ENCODE measurements around the gene ABCA3.
"Not testable (repeated sequence)": the region's sequence is repeated elsewhere in the genome, so short reads cannot be mapped to it uniquely, and the experiment has no call there.

The ABCA3 gene

GRCh38 chr16:2267913-2268666 is 72.4 kb downstream of the ABCA3 start, which contains the start of gene RNPS1:
RNPS1 (minus strand) TSS chr16:2268126; CDS start chr16:2264643, 3,483 bp downstream.
- H3K9me3 ChIP-seq (ENCODE audit: control insufficient read depth, insufficient read depth, low read length) = no peaks in the 10 kb centered on the region
- H3K9ac ChIP-seq (ENCODE audit: low read depth, low read length) = peak within 1 kb of the TSS; percentile 99
- H3K36me3 ChIP-seq (ENCODE audit: control insufficient read depth, insufficient read depth, low read length) = peaks cover 26% of the 10 kb centered on the region
- peak within 1 kb of the TSS; percentile 99 for H3K4me3 ChIP-seq (ENCODE audit: low read depth, low read length)
- no peaks in the 10 kb centered on the region for H3K27me3 ChIP-seq (ENCODE audit: control insufficient read depth, insufficient read depth, low read length)
- H3K4me1 ChIP-seq (ENCODE audit: control insufficient read depth, insufficient read depth, low read length) = no peaks in the 10 kb centered on the region
- H3K27ac ChIP-seq (ENCODE audit: low read depth, low read length) = peak within 1 kb of the TSS; percentile 99

- not testable (repeated sequence) for H3K4me1 ChIP-seq (ENCODE audit: control insufficient read depth, insufficient read depth, low read length); H3K27me3 ChIP-seq (ENCODE audit: control insufficient read depth, insufficient read depth, low read length); H3K9me3 ChIP-seq (ENCODE audit: control insufficient read depth, insufficient read depth, low read length)
- H3K27ac ChIP-seq (ENCODE audit: low read depth, low read length) = peak overlapping the region; percentile 99
- peak overlapping the region; percentile 99 for H3K9ac ChIP-seq (ENCODE audit: low read depth, low read length)
- peaks cover 32% of the 10 kb centered on the region for H3K36me3 ChIP-seq (ENCODE audit: control insufficient read depth, insufficient read depth, low read length)
- H3K4me3 ChIP-seq (ENCODE audit: low read depth, low read length) = peak overlapping the region; percentile 99
Observed at GRCh38 chr16:2267505-2267912, 73.0 kb downstream of the ABCA3 start.

GRCh38 chr16:2266887-2267286 is 73.6 kb downstream of the ABCA3 start:
- peaks cover 38% of the 10 kb centered on the region for H3K36me3 ChIP-seq (ENCODE audit: control insufficient read depth, insufficient read depth, low read length)
- not testable (repeated sequence) for H3K27ac ChIP-seq (ENCODE audit: low read depth, low read length)

GRCh38 chr16:2263026-2263425 is 77.5 kb downstream of the ABCA3 start:
- H3K9ac ChIP-seq (ENCODE audit: low read depth, low read length); H3K27me3 ChIP-seq (ENCODE audit: control insufficient read depth, insufficient read depth, low read length); H3K4me3 ChIP-seq (ENCODE audit: low read depth, low read length); H3K27ac ChIP-seq (ENCODE audit: low read depth, low read length); H3K4me1 ChIP-seq (ENCODE audit: control insufficient read depth, insufficient read depth, low read length); H3K9me3 ChIP-seq (ENCODE audit: control insufficient read depth, insufficient read depth, low read length): not testable (repeated sequence)
- peaks cover 75% of the 10 kb centered on the region for H3K36me3 ChIP-seq (ENCODE audit: control insufficient read depth, insufficient read depth, low read length)

More at GRCh38 chr16:2266887-2267286, 73.6 kb downstream of the ABCA3 start:
- H3K9ac ChIP-seq (ENCODE audit: low read depth, low read length) = peak overlapping the region; percentile 99
- not testable (repeated sequence) for H3K27me3 ChIP-seq (ENCODE audit: control insufficient read depth, insufficient read depth, low read length); H3K9me3 ChIP-seq (ENCODE audit: control insufficient read depth, insufficient read depth, low read length); H3K4me1 ChIP-seq (ENCODE audit: control insufficient read depth, insufficient read depth, low read length)
- H3K4me3 ChIP-seq (ENCODE audit: low read depth, low read length) = peak overlapping the region; percentile 99

GRCh38 chr16:2260250-2260649 is 80.3 kb downstream of the ABCA3 start:
- H3K4me3 ChIP-seq (ENCODE audit: low read depth, low read length) = no peak overlapping the region
- H3K36me3 ChIP-seq (ENCODE audit: control insufficient read depth, insufficient read depth, low read length) = peaks cover 97% of the 10 kb centered on the region
- no peaks in the 10 kb centered on the region for H3K4me1 ChIP-seq (ENCODE audit: control insufficient read depth, insufficient read depth, low read length)
- H3K9ac ChIP-seq (ENCODE audit: low read depth, low read length) = no peak overlapping the region
- no peak overlapping the region for H3K27ac ChIP-seq (ENCODE audit: low read depth, low read length)
- H3K9me3 ChIP-seq (ENCODE audit: control insufficient read depth, insufficient read depth, low read length) = no peaks in the 10 kb centered on the region
- no peaks in the 10 kb centered on the region for H3K27me3 ChIP-seq (ENCODE audit: control insufficient read depth, insufficient read depth, low read length)

- not testable (repeated sequence) for H3K4me3 ChIP-seq (ENCODE audit: low read depth, low read length); H3K27ac ChIP-seq (ENCODE audit: low read depth, low read length); H3K4me1 ChIP-seq (ENCODE audit: control insufficient read depth, insufficient read depth, low read length); H3K9me3 ChIP-seq (ENCODE audit: control insufficient read depth, insufficient read depth, low read length); H3K27me3 ChIP-seq (ENCODE audit: control insufficient read depth, insufficient read depth, low read length); H3K9ac ChIP-seq (ENCODE audit: low read depth, low read length)
- H3K36me3 ChIP-seq (ENCODE audit: control insufficient read depth, insufficient read depth, low read length) = peaks cover 94% of the 10 kb centered on the region
Observed at GRCh38 chr16:2258530-2258929, 82.0 kb downstream of the ABCA3 start.

- Histone ChIP-seq H3K4me1 (ENCODE audit: control insufficient read depth, insufficient read depth, low read length) (no peaks in the 10 kb centered on the region), H3K27ac (ENCODE audit: low read depth, low read length) (no peak overlapping the region), H3K4me3 (ENCODE audit: low read depth, low read length) (no peak overlapping the region), H3K36me3 (ENCODE audit: control insufficient read depth, insufficient read depth, low read length) (peaks cover 94% of the 10 kb centered on the region), H3K9ac (ENCODE audit: low read depth, low read length) (no peak overlapping the region), H3K9me3 (ENCODE audit: control insufficient read depth, insufficient read depth, low read length) (no peaks in the 10 kb centered on the region), H3K27me3 (ENCODE audit: control insufficient read depth, insufficient read depth, low read length) (no peaks in the 10 kb centered on the region)
Observed at GRCh38 chr16:2257726-2258125, 82.8 kb downstream of the ABCA3 start.

GRCh38 chr16:2256531-2257140 is 83.9 kb downstream of the ABCA3 start:
- Histone ChIP-seq H3K27me3 (ENCODE audit: control insufficient read depth, insufficient read depth, low read length) (no peaks in the 10 kb centered on the region), H3K27ac (ENCODE audit: low read depth, low read length) (no peak overlapping the region), H3K4me3 (ENCODE audit: low read depth, low read length) (no peak overlapping the region), H3K9ac (ENCODE audit: low read depth, low read length) (no peak overlapping the region), H3K9me3 (ENCODE audit: control insufficient read depth, insufficient read depth, low read length) (no peaks in the 10 kb centered on the region), H3K4me1 (ENCODE audit: control insufficient read depth, insufficient read depth, low read length) (0 out of 2 replicates have a peak, but pooled peaks cover 6% of the 10 kb centered on the region), H3K36me3 (ENCODE audit: control insufficient read depth, insufficient read depth, low read length) (peaks cover 92% of the 10 kb centered on the region)

- Histone ChIP-seq H3K27ac (ENCODE audit: low read depth, low read length) (peak overlapping the region; percentile 10), H3K4me3 (ENCODE audit: low read depth, low read length) (no peak overlapping the region), H3K27me3 (ENCODE audit: control insufficient read depth, insufficient read depth, low read length) (no peaks in the 10 kb centered on the region), H3K4me1 (ENCODE audit: control insufficient read depth, insufficient read depth, low read length) (peaks cover 6% of the 10 kb centered on the region; the same call in 1 of the 2 replicates), H3K36me3 (ENCODE audit: control insufficient read depth, insufficient read depth, low read length) (peaks cover 70% of the 10 kb centered on the region), H3K9me3 (ENCODE audit: control insufficient read depth, insufficient read depth, low read length) (no peaks in the 10 kb centered on the region), H3K9ac (ENCODE audit: low read depth, low read length) (no peak overlapping the region)
Observed at GRCh38 chr16:2253293-2253692, 87.2 kb downstream of the ABCA3 start.

- H3K27me3 ChIP-seq (ENCODE audit: control insufficient read depth, insufficient read depth, low read length) = no peaks in the 10 kb centered on the region
- H3K27ac ChIP-seq (ENCODE audit: low read depth, low read length) = peak overlapping the region; percentile 40
- H3K36me3 ChIP-seq (ENCODE audit: control insufficient read depth, insufficient read depth, low read length) = peaks cover 67% of the 10 kb centered on the region
- H3K9me3 ChIP-seq (ENCODE audit: control insufficient read depth, insufficient read depth, low read length) = no peaks in the 10 kb centered on the region
- H3K4me3 ChIP-seq (ENCODE audit: low read depth, low read length) = no peak overlapping the region
- peaks cover 6% of the 10 kb centered on the region; the same call in 1 of the 2 replicates for H3K4me1 ChIP-seq (ENCODE audit: control insufficient read depth, insufficient read depth, low read length)
- H3K9ac ChIP-seq (ENCODE audit: low read depth, low read length) = no peak overlapping the region
Observed at GRCh38 chr16:2252806-2253148, 87.8 kb downstream of the ABCA3 start.

All from HUES48 (cell line).